ENCODE data around the gene ARHGAP10.
"Not testable (repeated sequence)": the region's sequence is repeated elsewhere in the genome, so short reads cannot be mapped to it uniquely, and the experiment has no call there.

Gene ARHGAP10

GRCh38 chr4:147793569-147794313 lies 61.9 kb downstream of the ARHGAP10 start:
- H3K4me3 ChIP-seq (ENCODE audit: low read depth, low read length), result no peak overlapping the region
- TF ChIP-seq MYC (IDR thresholded peaks at IDR 0.05; ENCODE audit: low read depth, low read length), result no peak
- no peak for TF ChIP-seq CTCF (IDR thresholded peaks at IDR 0.05; ENCODE audit: low read depth, low read length)
- TF ChIP-seq POLR2A (IDR thresholded peaks at IDR 0.05; ENCODE audit: extremely low read depth, insufficient read length), result no peak
- no peak for TF ChIP-seq MAX (IDR thresholded peaks at IDR 0.05; ENCODE audit: low read depth, low read length)
- DNase-seq (ENCODE audit: low read depth), result no peak

- H3K4me3 ChIP-seq (ENCODE audit: low read depth, low read length), result no peak overlapping the region
Observed at GRCh38 chr4:147794314-147794680, 62.4 kb downstream of the ARHGAP10 start.

GRCh38 chr4:147794787-147795413 lies 63.0 kb downstream of the ARHGAP10 start:
- no peak for DNase-seq (ENCODE audit: low read depth)
- H3K4me3 ChIP-seq (ENCODE audit: low read depth, low read length), result no peak overlapping the region
- TF ChIP-seq MYC (IDR thresholded peaks at IDR 0.05; ENCODE audit: low read depth, low read length), result no peak
- no peak for TF ChIP-seq MAX (IDR thresholded peaks at IDR 0.05; ENCODE audit: low read depth, low read length)
- TF ChIP-seq CTCF (IDR thresholded peaks at IDR 0.05; ENCODE audit: low read depth, low read length), result no peak
- no peak for TF ChIP-seq POLR2A (IDR thresholded peaks at IDR 0.05; ENCODE audit: extremely low read depth, insufficient read length)

More at GRCh38 chr4:147794314-147794680, 62.4 kb downstream of the ARHGAP10 start:
- no peak for DNase-seq (ENCODE audit: low read depth)
- TF ChIP-seq CTCF (IDR thresholded peaks at IDR 0.05; ENCODE audit: low read depth, low read length) (no peak), POLR2A (IDR thresholded peaks at IDR 0.05; ENCODE audit: extremely low read depth, insufficient read length) (no peak), MYC (IDR thresholded peaks at IDR 0.05; ENCODE audit: low read depth, low read length) (no peak), MAX (IDR thresholded peaks at IDR 0.05; ENCODE audit: low read depth, low read length) (no peak)

GRCh38 chr4:147799057-147799456 lies 67.2 kb downstream of the ARHGAP10 start:
- not testable (repeated sequence) for H3K4me3 ChIP-seq (ENCODE audit: low read depth, low read length); DNase-seq (ENCODE audit: low read depth)

GRCh38 chr4:147799986-147800555 lies 68.2 kb downstream of the ARHGAP10 start:
- no peak for TF ChIP-seq CTCF (IDR thresholded peaks at IDR 0.05; ENCODE audit: low read depth, low read length)
- no peak for TF ChIP-seq MYC (IDR thresholded peaks at IDR 0.05; ENCODE audit: low read depth, low read length)
- no peak for TF ChIP-seq MAX (IDR thresholded peaks at IDR 0.05; ENCODE audit: low read depth, low read length)
- no peak for TF ChIP-seq POLR2A (IDR thresholded peaks at IDR 0.05; ENCODE audit: extremely low read depth, insufficient read length)
- peak; percentile 14 for DNase-seq (ENCODE audit: low read depth)
- no peak overlapping the region for H3K4me3 ChIP-seq (ENCODE audit: low read depth, low read length)

GRCh38 chr4:147801820-147802219 lies 69.9 kb downstream of the ARHGAP10 start:
- no peak for DNase-seq (ENCODE audit: low read depth)
- no peak overlapping the region for H3K4me3 ChIP-seq (ENCODE audit: low read depth, low read length)
- no peak for TF ChIP-seq MAX (IDR thresholded peaks at IDR 0.05; ENCODE audit: low read depth, low read length)
- TF ChIP-seq MYC (IDR thresholded peaks at IDR 0.05; ENCODE audit: low read depth, low read length), result no peak
- TF ChIP-seq POLR2A (IDR thresholded peaks at IDR 0.05; ENCODE audit: extremely low read depth, insufficient read length), result no peak
- TF ChIP-seq CTCF (IDR thresholded peaks at IDR 0.05; ENCODE audit: low read depth, low read length), result no peak

All from NB4 (cell line).